H9 (cell line): ENCODE data around the gene KRT6B. TPM values are rescaled to one million over a fixed set of nuclear protein-coding genes. Genes with fewer than 3 reads are reported as not detected.

Experiments
- DNase-seq: peaks from one replicate; pipeline ENCODE4 v3.0.0-alpha.2; 2017
- H2AFZ ChIP-seq: one replicate; pipeline ENCODE4 v1.6.1; 2013; ENCODE audit warnings: mild to moderate bottlenecking, low read length, control low read depth, moderate library complexity
- H2AK5ac ChIP-seq: 2 replicates; pipeline ENCODE4 v1.6.1; 2013; ENCODE audit warnings: low read length, control low read depth, mixed read lengths; ENCODE audit not compliant: insufficient read length
- H2BK120ac ChIP-seq: one replicate; pipeline ENCODE4 v1.6.1; 2013; ENCODE audit warnings: low read depth, mild to moderate bottlenecking, low read length, control low read depth, inconsistent platforms; ENCODE audit not compliant: poor library complexity, severe bottlenecking
- H2BK12ac ChIP-seq: 2 replicates; pipeline ENCODE4 v1.6.1; 2013; ENCODE audit warnings: low read length, control low read depth, mixed read lengths, low read depth; ENCODE audit not compliant: insufficient read length
- H2BK15ac ChIP-seq: 2 replicates; pipeline ENCODE4 v1.6.1; 2013; ENCODE audit warnings: low read depth, low read length, control low read depth
- H2BK20ac ChIP-seq: one replicate; pipeline ENCODE4 v1.6.1; 2013; ENCODE audit warnings: low read depth, mild to moderate bottlenecking, low read length, control low read depth, inconsistent platforms; ENCODE audit not compliant: poor library complexity, severe bottlenecking
- H2BK5ac ChIP-seq: 2 replicates; pipeline ENCODE4 v1.6.1; 2013; ENCODE audit warnings: low read length, control low read depth, mixed read lengths; ENCODE audit not compliant: insufficient read length
- H3K14ac ChIP-seq: 2 replicates; pipeline ENCODE4 v1.6.1; 2013; ENCODE audit warnings: low read length, control low read depth; ENCODE audit not compliant: insufficient read depth
- H3K18ac ChIP-seq: 2 replicates; pipeline ENCODE4 v1.6.1; 2013; ENCODE audit warnings: low read depth, mild to moderate bottlenecking, mixed read lengths, low read length, control low read depth; ENCODE audit not compliant: insufficient read length
- H3K23ac ChIP-seq: 2 replicates; pipeline ENCODE4 v1.6.1; 2013; ENCODE audit warnings: low read length, control low read depth, mixed read lengths, low read depth; ENCODE audit not compliant: insufficient read length
- H3K23me2 ChIP-seq: 2 replicates; pipeline ENCODE4 v1.6.1; 2013; ENCODE audit warnings: low read depth, mild to moderate bottlenecking, mixed read lengths, low read length, control low read depth; ENCODE audit not compliant: insufficient read length, poor library complexity, severe bottlenecking
- H3K27ac ChIP-seq: 2 replicates; pipeline ENCODE4 v1.5.1; 2013; ENCODE audit warnings: low read length, control low read depth, mixed read lengths, low read depth; ENCODE audit not compliant: insufficient read length
- H3K27me3 ChIP-seq: 2 replicates; pipeline ENCODE4 v1.6.1; 2013; ENCODE audit warnings: low read length, control low read depth, inconsistent platforms; ENCODE audit not compliant: insufficient read depth
- H3K4ac ChIP-seq: 2 replicates; pipeline ENCODE4 v1.6.1; 2013; ENCODE audit warnings: low read depth, mild to moderate bottlenecking, control low read depth, inconsistent platforms, low read length, moderate library complexity
- H3K4me1 ChIP-seq: 2 replicates; pipeline ENCODE4 v1.6.1; 2013; ENCODE audit warnings: low read length, control low read depth, inconsistent platforms; ENCODE audit not compliant: insufficient read depth
- H3K4me2 ChIP-seq: 2 replicates; pipeline ENCODE4 v1.6.1; 2013; ENCODE audit warnings: low read length, control low read depth, mixed read lengths; ENCODE audit not compliant: insufficient read length, insufficient read depth
- H3K56ac ChIP-seq: 2 replicates; pipeline ENCODE4 v1.6.1; 2013; ENCODE audit warnings: low read depth, mild to moderate bottlenecking, mixed read lengths, low read length, control low read depth; ENCODE audit not compliant: insufficient read length
- H3K79me1 ChIP-seq: 2 replicates; pipeline ENCODE4 v1.6.1; 2013; ENCODE audit warnings: low read depth, mild to moderate bottlenecking, moderate library complexity, low read length, control low read depth, inconsistent platforms; ENCODE audit not compliant: insufficient read depth, poor library complexity, severe bottlenecking
- H3K79me2 ChIP-seq: 2 replicates; pipeline ENCODE4 v1.6.1; 2013; ENCODE audit warnings: low read length, control low read depth, inconsistent platforms; ENCODE audit not compliant: insufficient read depth
- H3K9ac ChIP-seq: 2 replicates; pipeline ENCODE4 v1.6.1; 2013; ENCODE audit warnings: low read length, control low read depth, mixed read lengths; ENCODE audit not compliant: insufficient read length; ENCODE audit errors: extremely low read depth
- H3K9me3 ChIP-seq: one replicate; pipeline ENCODE4 v1.6.1; 2013; ENCODE audit warnings: low read depth, low read length, inconsistent platforms; ENCODE audit not compliant: control insufficient read depth
- H3T11ph ChIP-seq: one replicate; pipeline ENCODE4 v1.6.1; 2013; ENCODE audit warnings: mild to moderate bottlenecking, low read length, control low read depth, inconsistent platforms
- H4K20me1 ChIP-seq: one replicate; pipeline ENCODE4 v1.6.1; 2013; ENCODE audit not compliant: control insufficient read depth, insufficient read length, insufficient read depth
- H4K5ac ChIP-seq: 2 replicates; pipeline ENCODE4 v1.6.1; 2013; ENCODE audit warnings: low read depth, mild to moderate bottlenecking, mixed read lengths, low read length, control low read depth; ENCODE audit not compliant: insufficient read length
- H4K8ac ChIP-seq: replicated peaks from 2 replicates; pipeline ENCODE4 v1.6.1; 2013; ENCODE audit warnings: low read length, control low read depth, mixed read lengths, low read depth; ENCODE audit not compliant: insufficient read length
- H4K91ac ChIP-seq: 2 replicates; pipeline ENCODE4 v1.6.1; 2013; ENCODE audit warnings: low read depth, mild to moderate bottlenecking, moderate library complexity, mixed read lengths, low read length, control low read depth; ENCODE audit not compliant: insufficient read length
- H3K27ac Mint-ChIP-seq, 3 experiments: 2 replicates in 2 of 3; 3 replicates in 1 of 3; pipeline ENCODE4 v1.8.0; 2020 to 2021; ENCODE audit warnings: mixed read lengths in 3 of 3, mild to moderate bottlenecking in 1 of 3, moderate library complexity in 1 of 3
- H3K27me3 Mint-ChIP-seq: 2 replicates; pipeline ENCODE4 v1.8.0; 2021; ENCODE audit warnings: low read depth, mild to moderate bottlenecking, moderate library complexity, mixed read lengths
- H3K36me3 Mint-ChIP-seq, 3 experiments: 2 replicates in 2 of 3; 3 replicates in 1 of 3; pipeline ENCODE4 v1.8.0; 2020 to 2021; ENCODE audit warnings: low read depth in 3 of 3, mixed read lengths in 3 of 3; ENCODE audit not compliant: insufficient read depth in 1 of 3
- H3K4me1 Mint-ChIP-seq, 2 experiments: 2 replicates each; pipeline ENCODE4 v1.8.0; 2020; ENCODE audit warnings: mixed read lengths in 2 of 2
- H3K4me3 Mint-ChIP-seq, 2 experiments: 2 replicates in 1 of 2; 3 replicates in 1 of 2; pipeline ENCODE4 v1.8.0; 2020 to 2021; ENCODE audit warnings: mild to moderate bottlenecking in 2 of 2, mixed read lengths in 2 of 2, moderate library complexity in 1 of 2
- H3K9me3 Mint-ChIP-seq, 2 experiments: 2 replicates in 1 of 2; 3 replicates in 1 of 2; pipeline ENCODE4 v1.8.0; 2020; ENCODE audit warnings: mild to moderate bottlenecking in 2 of 2, mixed read lengths in 2 of 2, moderate library complexity in 1 of 2
- CTCF ChIP-seq: fragments of 200-600 bp; sonication (generic); conservative IDR thresholded peaks from 3 replicates; pipeline ENCODE4 v1.8.0; 2021; ENCODE audit warnings: antibody characterized with exemption, mild to moderate bottlenecking
- WGBS: extraction: QIAGEN DNeasy Blood & Tissue Kit; methylation state at CpG from one replicate; pipeline ENCODE4 v1.1.7; 2013; ENCODE audit warnings: missing lambda C conversion rate, low lambda C conversion rate, mixed read lengths; ENCODE audit not compliant: insufficient read length; ENCODE audit errors: extremely low coverage; 5-methylcytosine and 5-hydroxymethylcytosine counted together
- total RNA-seq: library from RNA; stranded (reverse); gene quantifications from 2 replicates; pipeline ENCODE4 v1.2.1, GENCODE V29; 2021

The KRT6B gene
- total RNA-seq, 1 experiment from 2014 or later, result not detected

- no peak overlapping the region for H3K23ac ChIP-seq
- no peaks in the 10 kb centered on the region for H3K9me3 ChIP-seq
- H3K9ac ChIP-seq, result no peak overlapping the region
- Mint-ChIP-seq H3K4me1 (no peaks in the 10 kb centered on the region), H3K4me3 (no peak overlapping the region), H3K36me3 (no peaks in the 10 kb centered on the region), H3K27ac (no peak overlapping the region), H3K9me3 (no peaks in the 10 kb centered on the region; a peak in 1 of 5 replicates), H3K27me3 (peaks cover 5% of the 10 kb centered on the region)
- H3K79me1 ChIP-seq, result no peaks in the 10 kb centered on the region
- H3K27me3 ChIP-seq, result no peaks in the 10 kb centered on the region
- H2BK120ac ChIP-seq, result no peak overlapping the region
- no CpG with 5 or more reads among the region's 5 CpGs for WGBS
- H2BK15ac ChIP-seq, result no peak overlapping the region
- no peak overlapping the region for H2BK20ac ChIP-seq
- H4K91ac ChIP-seq, result no peak overlapping the region
- H2BK5ac ChIP-seq, result no peak overlapping the region
- H3T11ph ChIP-seq, result no peak overlapping the region
- no peaks in the 10 kb centered on the region for H3K79me2 ChIP-seq
- H3K4me1 ChIP-seq, result no peaks in the 10 kb centered on the region
- no peak; the same call in 2 of the 3 replicates for TF ChIP-seq CTCF
- H3K23me2 ChIP-seq, result no peaks in the 10 kb centered on the region
- H2AFZ ChIP-seq, result no peak overlapping the region
- no peak overlapping the region for H3K14ac ChIP-seq
- DNase-seq, result no peak
- H2AK5ac ChIP-seq, result no peak overlapping the region
- H3K56ac ChIP-seq, result no peak overlapping the region
- H3K18ac ChIP-seq, result no peak overlapping the region
- no peak overlapping the region for H4K5ac ChIP-seq
- no peaks in the 10 kb centered on the region for H4K20me1 ChIP-seq
- H3K4me2 ChIP-seq, result no peak overlapping the region
- H3K27ac ChIP-seq, result no peak overlapping the region
- H4K8ac ChIP-seq, result no peak overlapping the region
- H3K4ac ChIP-seq, result no peak overlapping the region
- no peak overlapping the region for H2BK12ac ChIP-seq
These were observed 9.7 kb upstream of the KRT6B start for GRCh38 chr12:52461693-52462092.
